ENCODE measurements around the gene ZNF749.

The ZNF749 gene

GRCh38 chr19:57406516-57407123 is 28.5 kb upstream of the ZNF749 start:
- peak; percentile 80 for TF ChIP-seq CTCF (IDR thresholded peaks at IDR 0.05; ENCODE audit: low read depth, low read length)
- H3K4me3 ChIP-seq (ENCODE audit: low read depth, low read length): no peak overlapping the region

- no peak for TF ChIP-seq CTCF (IDR thresholded peaks at IDR 0.05; ENCODE audit: low read depth, low read length)
- peak within 1 kb of the TSS; percentile 98 for H3K4me3 ChIP-seq (ENCODE audit: low read depth, low read length)
These were observed 24.1 kb upstream of the ZNF749 start, which contains the start of gene ZNF17 for GRCh38 chr19:57410877-57411671. ZNF17 (plus strand) TSS chr19:57411161; CDS start chr19:57413616, 2,455 bp downstream.

GRCh38 chr19:57419439-57419838 is 15.7 kb upstream of the ZNF749 start:
- H3K4me3 ChIP-seq (ENCODE audit: low read depth, low read length): no peak overlapping the region
- TF ChIP-seq CTCF (IDR thresholded peaks at IDR 0.05; ENCODE audit: low read depth, low read length): no peak

- H3K4me3 ChIP-seq (ENCODE audit: low read depth, low read length): no peak overlapping the region
- no peak for TF ChIP-seq CTCF (IDR thresholded peaks at IDR 0.05; ENCODE audit: low read depth, low read length)
These were observed 14.1 kb upstream of the ZNF749 start for GRCh38 chr19:57421037-57421436.

- TF ChIP-seq CTCF (IDR thresholded peaks at IDR 0.05; ENCODE audit: low read depth, low read length): no peak
- peak overlapping the region; percentile 89 for H3K4me3 ChIP-seq (ENCODE audit: low read depth, low read length)
These were observed 601 bp upstream of the ZNF749 start for GRCh38 chr19:57434386-57435061.

GRCh38 chr19:57436417-57436816 is 1.3 kb downstream of the ZNF749 start:
- TF ChIP-seq CTCF (IDR thresholded peaks at IDR 0.05; ENCODE audit: low read depth, low read length): no peak
- H3K4me3 ChIP-seq (ENCODE audit: low read depth, low read length): peak overlapping the region; percentile 89

- no peak overlapping the region for H3K4me3 ChIP-seq (ENCODE audit: low read depth, low read length)
- no peak for TF ChIP-seq CTCF (IDR thresholded peaks at IDR 0.05; ENCODE audit: low read depth, low read length)
These were observed 2.8 kb downstream of the ZNF749 start for GRCh38 chr19:57437931-57438330.

Data from WI38 (cell line).